Measurements from ENCODE around the gene BATF.

DNA sequence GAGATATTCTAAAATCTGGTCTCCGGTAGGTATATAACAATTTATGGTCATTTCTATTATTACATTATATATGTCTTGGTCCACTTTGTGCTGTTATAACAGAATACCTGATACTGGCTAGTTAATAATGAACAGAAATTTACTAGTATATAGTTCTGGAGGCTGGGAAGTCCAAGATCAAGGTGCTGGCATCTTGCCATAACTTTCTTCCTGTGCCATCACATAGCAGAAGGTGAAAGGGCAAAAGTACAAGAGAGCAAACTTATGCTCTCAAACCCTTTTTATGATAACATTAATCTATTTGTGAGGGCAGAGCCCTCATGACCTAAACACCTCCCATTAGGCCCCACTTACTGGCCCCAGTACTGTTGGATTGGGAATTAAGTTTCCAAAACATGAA, 17.9 kb upstream of the BATF start:
- TF ChIP-seq, protein P1, sequence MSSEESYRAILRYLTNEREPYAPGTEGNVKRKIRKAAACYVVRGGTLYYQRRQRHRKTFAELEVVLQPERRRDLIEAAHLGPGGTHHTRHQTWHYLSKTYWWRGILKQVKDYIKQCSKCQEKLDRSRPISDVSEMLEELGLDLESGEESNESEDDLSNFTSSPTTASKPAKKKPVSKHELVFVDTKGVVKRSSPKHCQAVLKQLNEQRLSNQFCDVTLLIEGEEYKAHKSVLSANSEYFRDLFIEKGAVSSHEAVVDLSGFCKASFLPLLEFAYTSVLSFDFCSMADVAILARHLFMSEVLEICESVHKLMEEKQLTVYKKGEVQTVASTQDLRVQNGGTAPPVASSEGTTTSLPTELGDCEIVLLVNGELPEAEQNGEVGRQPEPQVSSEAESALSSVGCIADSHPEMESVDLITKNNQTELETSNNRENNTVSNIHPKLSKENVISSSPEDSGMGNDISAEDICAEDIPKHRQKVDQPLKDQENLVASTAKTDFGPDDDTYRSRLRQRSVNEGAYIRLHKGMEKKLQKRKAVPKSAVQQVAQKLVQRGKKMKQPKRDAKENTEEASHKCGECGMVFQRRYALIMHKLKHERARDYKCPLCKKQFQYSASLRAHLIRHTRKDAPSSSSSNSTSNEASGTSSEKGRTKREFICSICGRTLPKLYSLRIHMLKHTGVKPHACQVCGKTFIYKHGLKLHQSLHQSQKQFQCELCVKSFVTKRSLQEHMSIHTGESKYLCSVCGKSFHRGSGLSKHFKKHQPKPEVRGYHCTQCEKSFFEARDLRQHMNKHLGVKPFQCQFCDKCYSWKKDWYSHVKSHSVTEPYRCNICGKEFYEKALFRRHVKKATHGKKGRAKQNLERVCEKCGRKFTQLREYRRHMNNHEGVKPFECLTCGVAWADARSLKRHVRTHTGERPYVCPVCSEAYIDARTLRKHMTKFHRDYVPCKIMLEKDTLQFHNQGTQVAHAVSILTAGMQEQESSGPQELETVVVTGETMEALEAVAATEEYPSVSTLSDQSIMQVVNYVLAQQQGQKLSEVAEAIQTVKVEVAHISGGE (tag by site-specific recombination; conservative IDR thresholded peaks at IDR 0.05; ENCODE audit: low read depth): no peak
- TF ChIP-seq ZNF529 (tag by site-specific recombination; IDR thresholded peaks at IDR 0.05; ENCODE audit: insufficient replicate concordance): no peak
- TF ChIP-seq, protein P2, sequence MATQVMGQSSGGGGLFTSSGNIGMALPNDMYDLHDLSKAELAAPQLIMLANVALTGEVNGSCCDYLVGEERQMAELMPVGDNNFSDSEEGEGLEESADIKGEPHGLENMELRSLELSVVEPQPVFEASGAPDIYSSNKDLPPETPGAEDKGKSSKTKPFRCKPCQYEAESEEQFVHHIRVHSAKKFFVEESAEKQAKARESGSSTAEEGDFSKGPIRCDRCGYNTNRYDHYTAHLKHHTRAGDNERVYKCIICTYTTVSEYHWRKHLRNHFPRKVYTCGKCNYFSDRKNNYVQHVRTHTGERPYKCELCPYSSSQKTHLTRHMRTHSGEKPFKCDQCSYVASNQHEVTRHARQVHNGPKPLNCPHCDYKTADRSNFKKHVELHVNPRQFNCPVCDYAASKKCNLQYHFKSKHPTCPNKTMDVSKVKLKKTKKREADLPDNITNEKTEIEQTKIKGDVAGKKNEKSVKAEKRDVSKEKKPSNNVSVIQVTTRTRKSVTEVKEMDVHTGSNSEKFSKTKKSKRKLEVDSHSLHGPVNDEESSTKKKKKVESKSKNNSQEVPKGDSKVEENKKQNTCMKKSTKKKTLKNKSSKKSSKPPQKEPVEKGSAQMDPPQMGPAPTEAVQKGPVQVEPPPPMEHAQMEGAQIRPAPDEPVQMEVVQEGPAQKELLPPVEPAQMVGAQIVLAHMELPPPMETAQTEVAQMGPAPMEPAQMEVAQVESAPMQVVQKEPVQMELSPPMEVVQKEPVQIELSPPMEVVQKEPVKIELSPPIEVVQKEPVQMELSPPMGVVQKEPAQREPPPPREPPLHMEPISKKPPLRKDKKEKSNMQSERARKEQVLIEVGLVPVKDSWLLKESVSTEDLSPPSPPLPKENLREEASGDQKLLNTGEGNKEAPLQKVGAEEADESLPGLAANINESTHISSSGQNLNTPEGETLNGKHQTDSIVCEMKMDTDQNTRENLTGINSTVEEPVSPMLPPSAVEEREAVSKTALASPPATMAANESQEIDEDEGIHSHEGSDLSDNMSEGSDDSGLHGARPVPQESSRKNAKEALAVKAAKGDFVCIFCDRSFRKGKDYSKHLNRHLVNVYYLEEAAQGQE (tag by site-specific recombination; IDR thresholded peaks at IDR 0.05): no peak
